Transverse colon (tissue), 4 donors: ENCODE data around the gene KLHL29. TPM values are rescaled to one million over a fixed set of nuclear protein-coding genes. Genes with fewer than 3 reads are reported as not detected.

ENCODE experiments used
- DNase-seq: peaks from one replicate; pipeline ENCODE4 v3.0.0-alpha.2; 2019
- H3K27ac ChIP-seq, 4 donors: fragments of 200-600 bp; sonication (generic); 2 replicates each; pipeline ENCODE4 v1.5.1; 2016 to 2018; ENCODE audit warnings: inconsistent platforms in 4 of 4
- H3K27me3 ChIP-seq: fragments of 200-600 bp; sonication (generic); 2 replicates; pipeline ENCODE4 v1.5.1; 2017; ENCODE audit warnings: inconsistent platforms
- H3K36me3 ChIP-seq, 4 donors: fragments of 200-600 bp; sonication (generic); 2 replicates each; pipeline ENCODE4 v1.5.1; 2017 to 2019; ENCODE audit warnings: inconsistent platforms in 4 of 4
- H3K4me1 ChIP-seq, 4 donors: fragments of 200-600 bp; sonication (generic); 2 replicates each; pipeline ENCODE4 v1.5.1; 2017 to 2020; ENCODE audit warnings: inconsistent platforms in 4 of 4
- H3K4me3 ChIP-seq, 4 donors: fragments of 200-600 bp; sonication (generic); 1 replicate in 1 of 4; 2 replicates in 3 of 4; pipeline versions ENCODE4 v1.5.1 to v1.6.1; 2017 to 2019; ENCODE audit warnings: inconsistent platforms in 4 of 4
- H3K9me3 ChIP-seq, 2 donors: fragments of 200-600 bp; sonication (generic); 2 replicates each; pipeline ENCODE4 v1.5.1; 2017 to 2019; ENCODE audit warnings: inconsistent platforms in 2 of 2
- CTCF ChIP-seq, 5 experiments: fragments of 200-600 bp in 3 of 5; fragments of 450-650 bp in 2 of 5; sonication (generic) in 3 of 5; IDR thresholded peaks; 1 replicate in 2 of 5; 2 replicates in 3 of 5; pipeline ENCODE4 v1.5.1; 2016 to 2017; ENCODE audit warnings: antibody characterized with exemption in 5 of 5, inconsistent platforms in 3 of 5, mild to moderate bottlenecking in 2 of 5, moderate library complexity in 1 of 5
- EP300 ChIP-seq: sonication (generic); formaldehyde crosslinking; IDR thresholded peaks from one replicate; pipeline ENCODE4 v1.6.1; 2017; ENCODE audit warnings: antibody characterized with exemption, low read depth
- POLR2A ChIP-seq: fragments of 450-650 bp; IDR thresholded peaks from one replicate; pipeline ENCODE4 v1.6.1; 2016; ENCODE audit warnings: antibody characterized with exemption, mild to moderate bottlenecking, moderate library complexity
- POLR2AphosphoS5 ChIP-seq, 3 donors: sonication (generic); formaldehyde crosslinking; IDR thresholded peaks; one replicate each; pipeline ENCODE4 v1.6.1; 2016; ENCODE audit warnings: antibody characterized with exemption in 3 of 3
- WGBS, 2 donors: methylation state at CpG; one replicate each; pipeline ENCODE4 v1.1.5; 2018; ENCODE audit warnings: low coverage in 1 of 2; 5-methylcytosine and 5-hydroxymethylcytosine counted together
- in situ Hi-C, 4 donors: fragments of 200-750 bp; cut with MboI; loops; one replicate each; pipeline versions ENCODE4 v1.15.0 to v1.15.1; 2017; ENCODE audit warnings: low sequenced_read_pairs in 3 of 4, low pct_ligation_motif_present in 1 of 4, low pct_unique_long_range_greater_than_20kb in 1 of 4
- intact Hi-C: fragments of 100-400 bp; cut with DNase I; formaldehyde crosslinking; loops from one replicate; pipeline ENCODE4 v1.15.1; 2023; ENCODE audit warnings: low total_unique reads
- total RNA-seq, 4 donors: library from RNA; depleted of rRNA; stranded (reverse); fragments of >200 nt; gene quantifications; one replicate each; pipeline ENCODE4 v1.1.0, GENCODE V29; 2016

The KLHL29 gene
- total RNA-seq, 4 donors from 2014 or later: 3.3 to 16.5 (median 5.8) TPM

- WGBS, 2 donors: 60 to 91% methylated on average over 1 to 10 of the region's 10 CpGs
- Histone ChIP-seq H3K36me3 (no peaks in the 10 kb centered on the region), H3K27ac (peak overlapping the region; percentile 77 to 93 (median 84)), H3K4me3 (no peak overlapping the region), H3K4me1 (peaks cover 9 to 44% (median 33%) of the 10 kb centered on the region in 4 donors), H3K9me3 (no peaks in the 10 kb centered on the region), H3K27me3 (no peaks in the 10 kb centered on the region)
- no peak for TF ChIP-seq CTCF (IDR thresholded peaks at IDR 0.05)
- no peak for TF ChIP-seq POLR2A
- TF ChIP-seq POLR2AphosphoS5 (IDR thresholded peaks at IDR 0.05): no peak
- no peak for TF ChIP-seq EP300
- intact Hi-C loops (loop anchor here (5.0 kb wide), 1 partner anchor 91 kb away; no protein-coding TSS in a partner anchor), in situ Hi-C loops (no loop called here)
- no peak for DNase-seq
Measured at GRCh38 chr2:23618265-23618664, 233.3 kb downstream of the KLHL29 start.

GRCh38 chr2:23618794-23619530 lies 234.0 kb downstream of the KLHL29 start:
- intact Hi-C loops (loop anchor here (5.0 kb wide), 1 partner anchor 92 kb away; no protein-coding TSS in a partner anchor), in situ Hi-C loops (no loop called here)
- TF ChIP-seq POLR2A (no peak), EP300 (no peak), CTCF (IDR thresholded peaks at IDR 0.05) (no peak), POLR2AphosphoS5 (IDR thresholded peaks at IDR 0.05) (no peak)
- Histone ChIP-seq H3K27me3 (no peaks in the 10 kb centered on the region), H3K27ac (peak overlapping the region; percentile 77 to 93 (median 84)), H3K4me1 (peaks cover 9 to 44% (median 33%) of the 10 kb centered on the region in 4 donors), H3K9me3 (no peaks in the 10 kb centered on the region), H3K4me3 (no peak overlapping the region), H3K36me3 (no peaks in the 10 kb centered on the region)
- 50 to 83% methylated on average over 1 to 7 of the region's 7 CpGs for WGBS, 2 donors
- no peak for DNase-seq

GRCh38 chr2:23619941-23620340 lies 235.0 kb downstream of the KLHL29 start:
- no peak for TF ChIP-seq EP300
- 86 to 89% methylated on average over 4 to 7 of the region's 7 CpGs for WGBS, 2 donors
- H3K36me3 ChIP-seq: no peaks in the 10 kb centered on the region
- H3K4me1 ChIP-seq: peaks cover 9 to 44% (median 33%) of the 10 kb centered on the region in 4 donors
- DNase-seq: no peak
- no peaks in the 10 kb centered on the region for H3K27me3 ChIP-seq
- in situ Hi-C loops: no loop called here
- H3K4me3 ChIP-seq: no peak overlapping the region
- peak overlapping the region; percentile 77 to 93 (median 84) for H3K27ac ChIP-seq
- H3K9me3 ChIP-seq: peaks cover 3 to 5% of the 10 kb centered on the region in 2 donors
- intact Hi-C loops: loop anchor here (5.0 to 10.0 kb wide), 2 partner anchors 93 to 235 kb away; partner anchors contain the start of gene KLHL29

- peak; percentile 15 for DNase-seq
- whole genome bisulfite sequencing, 2 donors: 69% methylated on average over 12 of the region's 14 CpGs; no CpG with 5 or more reads in 1 of the 2 donors
- intact Hi-C loops: loop anchor here (10.0 kb wide), 1 partner anchor 236 kb away; the partner anchor contains the start of gene KLHL29
- Histone ChIP-seq H3K36me3 (no peaks in the 10 kb centered on the region), H3K27ac (peak overlapping the region; percentile 77 to 93 (median 84)), H3K27me3 (no peaks in the 10 kb centered on the region), H3K4me3 (no peak overlapping the region), H3K4me1 (peaks cover 9 to 44% (median 33%) of the 10 kb centered on the region in 4 donors), H3K9me3 (peaks cover 3 to 5% of the 10 kb centered on the region in 2 donors)
- TF ChIP-seq CTCF (IDR thresholded peaks at IDR 0.05) (no peak), EP300 (no peak), POLR2A (no peak)
- in situ Hi-C loops: no loop called here
Measured at GRCh38 chr2:23620841-23621341, 235.9 kb downstream of the KLHL29 start.
